Measurements from ENCODE around the gene TXNDC11. TPM values are rescaled to one million over a fixed set of nuclear protein-coding genes. Genes with fewer than 3 reads are reported as not detected.

Gene TXNDC11
- total RNA-seq, 6 donors from 2014 or later = 81.2 to 148 (median 117) TPM

DNA sequence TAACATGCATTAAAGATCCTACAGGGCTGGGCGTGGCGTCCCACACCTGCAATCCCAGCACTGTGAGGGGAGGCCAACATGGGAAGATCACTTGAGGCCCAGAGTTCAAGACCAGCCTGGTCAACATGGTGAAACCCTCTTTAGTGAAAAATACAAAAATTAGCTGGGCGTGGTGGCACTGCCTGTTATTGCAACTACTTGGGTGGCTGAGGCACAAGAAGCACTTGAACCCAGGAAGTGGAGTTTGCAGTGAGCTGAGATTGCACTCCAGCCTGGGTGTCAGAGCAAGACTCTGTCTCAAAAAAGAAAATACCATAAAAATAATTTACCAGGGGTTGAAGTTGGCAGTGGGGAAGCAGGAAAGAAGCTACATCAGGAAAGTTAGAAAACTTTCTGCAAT is 12.9 kb downstream of the TXNDC11 start:
- Histone ChIP-seq H3K4me3 (no peak overlapping the region), H3K36me3 (peaks cover 4 to 83% (median 45%) of the 10 kb centered on the region in 4 donors), H3K27me3 (no peaks in the 10 kb centered on the region), H3K4me1 (peaks cover 10 to 66% (median 38%) of the 10 kb centered on the region in 4 donors), H3K27ac (peak overlapping the region in 3 of 4 donors; percentile 5 to 79 (median 50)), H3K9me3 (no peaks in the 10 kb centered on the region)
- WGBS, 2 donors = 77 to 93% methylated on average over 3 of the region's 3 CpGs
- TF ChIP-seq POLR2A (IDR thresholded peaks at IDR 0.05) = peak in 1 of 4 donors; percentile 10
- TF ChIP-seq, protein P1, sequence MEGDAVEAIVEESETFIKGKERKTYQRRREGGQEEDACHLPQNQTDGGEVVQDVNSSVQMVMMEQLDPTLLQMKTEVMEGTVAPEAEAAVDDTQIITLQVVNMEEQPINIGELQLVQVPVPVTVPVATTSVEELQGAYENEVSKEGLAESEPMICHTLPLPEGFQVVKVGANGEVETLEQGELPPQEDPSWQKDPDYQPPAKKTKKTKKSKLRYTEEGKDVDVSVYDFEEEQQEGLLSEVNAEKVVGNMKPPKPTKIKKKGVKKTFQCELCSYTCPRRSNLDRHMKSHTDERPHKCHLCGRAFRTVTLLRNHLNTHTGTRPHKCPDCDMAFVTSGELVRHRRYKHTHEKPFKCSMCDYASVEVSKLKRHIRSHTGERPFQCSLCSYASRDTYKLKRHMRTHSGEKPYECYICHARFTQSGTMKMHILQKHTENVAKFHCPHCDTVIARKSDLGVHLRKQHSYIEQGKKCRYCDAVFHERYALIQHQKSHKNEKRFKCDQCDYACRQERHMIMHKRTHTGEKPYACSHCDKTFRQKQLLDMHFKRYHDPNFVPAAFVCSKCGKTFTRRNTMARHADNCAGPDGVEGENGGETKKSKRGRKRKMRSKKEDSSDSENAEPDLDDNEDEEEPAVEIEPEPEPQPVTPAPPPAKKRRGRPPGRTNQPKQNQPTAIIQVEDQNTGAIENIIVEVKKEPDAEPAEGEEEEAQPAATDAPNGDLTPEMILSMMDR (IDR thresholded peaks at IDR 0.05) = no peak
- TF ChIP-seq POLR2AphosphoS5 (IDR thresholded peaks at IDR 0.05) = no peak
- no peak for TF ChIP-seq EP300 (IDR thresholded peaks at IDR 0.05)
- DNase-seq (peak in 1 of 2 donors; percentile 64), ATAC-seq (ENCODE audit: low FRiP score in 2 of 2) (no peak)

DNA sequence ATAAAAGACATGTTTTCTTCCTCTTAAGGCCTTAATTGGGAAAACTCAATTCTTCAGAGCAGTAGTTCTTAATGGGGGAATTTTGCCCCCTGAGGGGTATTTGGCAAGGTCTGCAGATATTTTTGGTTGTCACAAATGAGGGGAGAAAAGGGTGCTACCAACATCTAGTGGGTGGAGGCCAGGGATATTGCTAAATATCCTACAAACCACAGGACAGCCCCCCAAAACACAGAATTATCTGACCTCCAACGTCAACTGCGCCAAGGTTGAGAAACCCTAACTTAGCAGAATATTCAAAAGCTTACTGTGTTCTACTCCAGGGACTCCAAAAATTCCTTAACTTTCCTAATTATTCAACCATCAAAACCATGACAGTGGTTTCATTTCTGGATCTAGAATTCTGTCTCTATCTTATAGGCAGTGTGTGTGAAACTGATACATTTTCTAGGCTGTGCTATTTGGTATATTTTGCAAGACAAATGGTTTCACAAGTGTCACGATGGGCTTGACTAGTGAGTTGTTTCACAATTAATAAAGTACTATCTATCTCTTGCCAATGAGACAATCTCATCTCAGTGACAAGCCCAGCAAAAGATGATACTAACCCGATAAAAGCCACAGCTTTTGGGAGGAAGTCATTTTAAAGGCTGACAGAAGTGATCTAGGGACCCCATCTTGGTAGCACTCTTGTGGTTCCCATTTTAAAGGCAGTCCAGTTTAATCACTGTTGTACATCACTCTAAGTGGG is 14.7 kb downstream of the TXNDC11 start:
- H3K27me3 ChIP-seq = no peaks in the 10 kb centered on the region
- no peak overlapping the region for H3K4me3 ChIP-seq
- ATAC-seq (ENCODE audit: low FRiP score in 2 of 2) (peak in 1 of 2 donors; percentile 23), DNase-seq (no peak)
- TF ChIP-seq POLR2AphosphoS5 (IDR thresholded peaks at IDR 0.05) (no peak), POLR2A (IDR thresholded peaks at IDR 0.05) (no peak), EP300 (IDR thresholded peaks at IDR 0.05) (no peak)
- TF ChIP-seq, protein P1 (IDR thresholded peaks at IDR 0.05) = no peak
- H3K9me3 ChIP-seq = no peaks in the 10 kb centered on the region
- WGBS, 2 donors = 52 to 67% methylated on average over 4 of the region's 4 CpGs
- H3K4me1 ChIP-seq = peaks cover 10 to 64% (median 39%) of the 10 kb centered on the region in 4 donors
- H3K36me3 ChIP-seq = peaks cover 4 to 86% (median 33%) of the 10 kb centered on the region in 4 donors
- peak overlapping the region; percentile 11 to 79 (median 34) for H3K27ac ChIP-seq

DNA sequence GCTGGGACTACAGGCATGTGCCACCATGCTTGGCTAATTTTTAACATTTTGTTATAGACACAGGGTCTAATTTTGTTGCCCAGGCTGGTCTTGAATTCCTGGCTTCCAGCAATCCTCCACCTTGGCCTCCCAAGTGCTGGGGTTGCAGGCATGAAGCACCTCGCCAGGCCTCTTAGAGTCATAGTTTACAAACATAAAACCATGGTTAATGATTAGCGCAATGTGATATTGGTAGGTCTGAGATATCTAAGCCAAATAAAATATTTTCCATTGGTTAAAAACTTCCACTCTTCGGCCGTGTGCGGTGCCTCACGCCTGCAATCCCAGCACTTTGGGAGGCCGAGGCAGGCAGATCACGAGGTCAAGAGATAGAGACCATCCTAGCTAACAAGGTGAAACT is 16.6 kb downstream of the TXNDC11 start:
- H3K4me3 ChIP-seq = no peak overlapping the region
- no peaks in the 10 kb centered on the region for H3K9me3 ChIP-seq
- TF ChIP-seq POLR2AphosphoS5 (IDR thresholded peaks at IDR 0.05) = no peak
- TF ChIP-seq POLR2A (IDR thresholded peaks at IDR 0.05) = no peak
- TF ChIP-seq, protein P1 (IDR thresholded peaks at IDR 0.05) = no peak
- no peak for TF ChIP-seq EP300 (IDR thresholded peaks at IDR 0.05)
- ATAC-seq (ENCODE audit: low FRiP score in 2 of 2) (peak; percentile 39 to 85), DNase-seq (peak in 1 of 2 donors; percentile 73)
- H3K36me3 ChIP-seq = peaks cover under 1 to 86% (median 28%) of the 10 kb centered on the region in 4 donors
- H3K27me3 ChIP-seq = no peaks in the 10 kb centered on the region
- peak overlapping the region; percentile 67 to 84 (median 74) for H3K27ac ChIP-seq
- WGBS, 2 donors = 58 to 71% methylated on average over 8 of the region's 8 CpGs
- peaks cover 18 to 71% (median 53%) of the 10 kb centered on the region in 4 donors for H3K4me1 ChIP-seq

DNA sequence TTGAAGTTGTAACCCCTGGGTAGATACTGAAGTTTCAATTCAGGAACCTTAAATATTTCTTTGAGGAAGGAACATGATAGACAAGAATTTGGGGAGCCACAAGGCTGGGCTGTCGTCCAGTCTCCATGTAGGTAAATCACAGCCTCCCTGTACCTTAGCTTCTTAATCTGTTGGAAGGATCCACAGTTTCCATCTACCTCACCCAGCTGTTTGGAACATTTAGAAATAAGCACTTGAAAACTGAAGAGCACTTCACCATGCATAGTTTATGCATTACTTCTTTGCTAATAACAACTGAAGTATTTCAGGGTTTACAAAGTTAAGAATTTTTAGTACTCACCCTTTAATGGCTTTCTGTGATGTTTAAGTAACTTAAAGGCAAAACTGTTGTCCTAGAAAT is 17.2 kb downstream of the TXNDC11 start:
- H3K36me3 ChIP-seq = peaks cover 6 to 86% (median 32%) of the 10 kb centered on the region in 4 donors
- peak; percentile 43 to 75 for ATAC-seq (ENCODE audit: low FRiP score in 2 of 2)

More for the DNA sequence above, 17.2 kb downstream of the TXNDC11 start:
- Histone ChIP-seq H3K27ac (peak overlapping the region; percentile 67 to 84 (median 74)), H3K4me3 (no peak overlapping the region), H3K27me3 (no peaks in the 10 kb centered on the region), H3K9me3 (no peaks in the 10 kb centered on the region), H3K4me1 (peaks cover 18 to 67% (median 52%) of the 10 kb centered on the region in 4 donors)
- peak in 1 of 2 donors; percentile 45 for DNase-seq
- TF ChIP-seq POLR2A (IDR thresholded peaks at IDR 0.05) (peak in 1 of 4 donors; percentile 18), POLR2AphosphoS5 (IDR thresholded peaks at IDR 0.05) (no peak), EP300 (IDR thresholded peaks at IDR 0.05) (peak in 3 of 4 donors; percentile 26 to 71 (median 40))
- TF ChIP-seq, protein P1 (IDR thresholded peaks at IDR 0.05) = no peak
- 45 to 62% methylated on average over 1 of the region's 1 CpG for WGBS, 2 donors

Data from upper lobe of left lung (tissue), 6 donors.